Measurements from ENCODE around the gene SRRM2. TPM values are rescaled to one million over a fixed set of nuclear protein-coding genes. Genes with fewer than 3 reads are reported as not detected.
A peak's percentile ranks its signal among the peaks of the same experiment; 100 is the strongest.

SRRM2 gene
- total RNA-seq, 1 donor from 2014 or later, result 30.5 TPM

DNA sequence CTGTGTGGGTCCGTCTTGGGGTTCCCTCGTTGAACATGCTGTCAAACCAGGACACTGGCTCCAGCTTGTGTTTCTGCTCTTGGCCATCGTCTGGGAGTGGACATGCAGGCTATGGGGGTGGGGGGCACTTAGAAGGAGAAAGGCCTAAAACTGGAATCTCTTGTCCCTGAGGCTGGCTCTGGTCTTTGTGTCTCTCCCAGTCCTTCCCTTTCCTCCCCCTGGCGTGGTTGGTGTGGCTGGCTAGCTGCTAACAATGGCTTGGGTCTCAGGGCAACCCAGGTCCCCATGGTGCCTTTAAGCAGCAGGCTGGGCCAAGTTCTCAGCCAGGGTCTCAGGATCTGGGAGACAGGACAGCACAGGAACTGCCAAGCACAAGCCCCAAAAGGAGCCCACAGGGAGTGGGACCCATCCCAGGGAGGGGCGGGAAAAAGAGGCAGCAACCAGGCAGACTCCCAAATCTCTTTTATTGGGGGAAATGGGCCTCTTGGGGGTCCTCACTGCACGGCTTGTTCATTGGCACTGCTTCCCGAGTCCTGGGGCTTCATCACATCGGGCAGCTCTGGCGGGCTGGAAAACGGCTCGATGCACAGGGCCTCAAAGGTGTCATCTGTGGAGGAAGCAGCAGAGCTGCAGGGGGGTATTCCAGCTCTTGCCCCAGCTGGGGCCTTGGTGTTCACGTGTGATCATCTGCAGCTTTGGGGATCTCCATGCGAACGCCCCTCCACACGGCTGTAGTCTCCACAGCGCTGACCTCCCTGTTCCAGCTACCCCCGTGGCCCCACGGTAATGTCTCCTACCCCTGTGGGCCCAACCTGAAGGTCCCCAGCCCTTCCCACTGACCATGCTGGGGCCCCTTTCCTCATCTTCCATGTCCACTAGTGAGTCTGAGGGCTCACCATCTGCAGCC lies 19.3 kb downstream of the SRRM2 start:
- Histone ChIP-seq H3K27me3 (ENCODE audit: control insufficient read depth, insufficient read depth, low read length) (no peaks in the 10 kb centered on the region), H3K36me3 (ENCODE audit: control insufficient read depth, insufficient read depth, low read length) (peaks cover 47% of the 10 kb centered on the region), H3K4me3 (ENCODE audit: low read depth, low read length) (no peak overlapping the region)
- TF ChIP-seq, protein P1, sequence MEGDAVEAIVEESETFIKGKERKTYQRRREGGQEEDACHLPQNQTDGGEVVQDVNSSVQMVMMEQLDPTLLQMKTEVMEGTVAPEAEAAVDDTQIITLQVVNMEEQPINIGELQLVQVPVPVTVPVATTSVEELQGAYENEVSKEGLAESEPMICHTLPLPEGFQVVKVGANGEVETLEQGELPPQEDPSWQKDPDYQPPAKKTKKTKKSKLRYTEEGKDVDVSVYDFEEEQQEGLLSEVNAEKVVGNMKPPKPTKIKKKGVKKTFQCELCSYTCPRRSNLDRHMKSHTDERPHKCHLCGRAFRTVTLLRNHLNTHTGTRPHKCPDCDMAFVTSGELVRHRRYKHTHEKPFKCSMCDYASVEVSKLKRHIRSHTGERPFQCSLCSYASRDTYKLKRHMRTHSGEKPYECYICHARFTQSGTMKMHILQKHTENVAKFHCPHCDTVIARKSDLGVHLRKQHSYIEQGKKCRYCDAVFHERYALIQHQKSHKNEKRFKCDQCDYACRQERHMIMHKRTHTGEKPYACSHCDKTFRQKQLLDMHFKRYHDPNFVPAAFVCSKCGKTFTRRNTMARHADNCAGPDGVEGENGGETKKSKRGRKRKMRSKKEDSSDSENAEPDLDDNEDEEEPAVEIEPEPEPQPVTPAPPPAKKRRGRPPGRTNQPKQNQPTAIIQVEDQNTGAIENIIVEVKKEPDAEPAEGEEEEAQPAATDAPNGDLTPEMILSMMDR (IDR thresholded peaks at IDR 0.05; ENCODE audit: insufficient read depth, low read length, severe bottlenecking), result no peak
- no peak for FAIRE-seq
- no peak for DNase-seq (ENCODE audit: low read depth)

- Histone ChIP-seq H3K27me3 (ENCODE audit: control insufficient read depth, insufficient read depth, low read length) (no peaks in the 10 kb centered on the region), H3K36me3 (ENCODE audit: control insufficient read depth, insufficient read depth, low read length) (peaks cover 38% of the 10 kb centered on the region)
- TF ChIP-seq, protein P1 (IDR thresholded peaks at IDR 0.05; ENCODE audit: insufficient read depth, low read length, severe bottlenecking), result no peak
Measured at GRCh38 chr16:2773188-2773968, 20.9 kb downstream of the SRRM2 start.

DNA sequence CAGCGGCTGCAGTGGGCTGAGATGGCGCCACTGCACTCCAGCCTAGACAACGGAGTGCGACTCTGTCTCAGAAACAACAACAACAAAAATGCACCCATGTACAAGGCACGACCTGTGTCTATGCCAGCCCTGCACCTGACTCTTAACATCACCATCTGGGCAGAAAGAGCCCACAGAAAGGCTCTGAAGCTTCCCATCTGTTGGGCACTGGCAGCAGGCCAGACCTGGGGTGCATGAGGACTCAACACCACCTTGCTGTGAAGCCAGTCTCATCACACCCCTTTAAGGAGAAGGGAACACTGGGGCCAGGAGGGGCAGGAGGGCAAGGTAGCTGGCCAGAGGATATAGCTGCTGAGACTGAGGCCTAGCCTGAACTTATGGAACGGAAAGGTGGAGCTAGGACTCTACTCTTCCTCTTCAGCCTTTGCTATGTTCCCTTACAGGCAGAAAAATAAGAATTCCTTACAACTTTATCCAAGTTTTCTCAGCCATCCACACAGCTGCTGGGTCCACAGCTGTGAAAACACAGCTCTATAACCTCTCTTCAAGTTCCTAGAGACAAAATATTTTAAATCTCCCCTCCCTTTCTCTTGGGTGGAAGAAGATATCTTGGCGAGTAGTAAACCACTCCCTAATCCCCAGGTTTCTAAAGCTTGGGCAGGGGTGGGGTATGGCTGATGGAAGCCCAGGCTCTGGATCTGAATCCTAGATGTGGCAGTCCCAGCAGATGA lies 21.9 kb downstream of the SRRM2 start:
- Histone ChIP-seq H3K4me3 (ENCODE audit: low read depth, low read length) (no peak overlapping the region), H3K36me3 (ENCODE audit: control insufficient read depth, insufficient read depth, low read length) (peaks cover 31% of the 10 kb centered on the region), H3K27me3 (ENCODE audit: control insufficient read depth, insufficient read depth, low read length) (no peaks in the 10 kb centered on the region)
- TF ChIP-seq, protein P1 (IDR thresholded peaks at IDR 0.05; ENCODE audit: insufficient read depth, low read length, severe bottlenecking), result no peak
- DNase-seq (ENCODE audit: low read depth), result no peak
- FAIRE-seq, result no peak

More at GRCh38 chr16:2773188-2773968, 20.9 kb downstream of the SRRM2 start:
- no peak for FAIRE-seq
- H3K4me3 ChIP-seq (ENCODE audit: low read depth, low read length), result no peak overlapping the region
- DNase-seq (ENCODE audit: low read depth), result no peak

- TF ChIP-seq, protein P1 (IDR thresholded peaks at IDR 0.05; ENCODE audit: insufficient read depth, low read length, severe bottlenecking), result no peak
- peaks cover 23% of the 10 kb centered on the region for H3K36me3 ChIP-seq (ENCODE audit: control insufficient read depth, insufficient read depth, low read length)
- H3K27me3 ChIP-seq (ENCODE audit: control insufficient read depth, insufficient read depth, low read length), result no peaks in the 10 kb centered on the region
- FAIRE-seq, result no peak
- H3K4me3 ChIP-seq (ENCODE audit: low read depth, low read length), result no peak overlapping the region
- no peak for DNase-seq (ENCODE audit: low read depth)
Measured at GRCh38 chr16:2775131-2775716, 22.8 kb downstream of the SRRM2 start.

GRCh38 chr16:2775765-2776499 lies 23.5 kb downstream of the SRRM2 start:
- Histone ChIP-seq H3K27me3 (ENCODE audit: control insufficient read depth, insufficient read depth, low read length) (no peaks in the 10 kb centered on the region), H3K4me3 (ENCODE audit: low read depth, low read length) (peak overlapping the region; percentile 94), H3K36me3 (ENCODE audit: control insufficient read depth, insufficient read depth, low read length) (peaks cover 19% of the 10 kb centered on the region)
- TF ChIP-seq, protein P1 (IDR thresholded peaks at IDR 0.05; ENCODE audit: insufficient read depth, low read length, severe bottlenecking), result no peak
- no peak for DNase-seq (ENCODE audit: low read depth)
- no peak for FAIRE-seq
